ENCODE results near the gene ERLEC1.
"Not testable (repeated sequence)": the region's sequence is repeated elsewhere in the genome, so short reads cannot be mapped to it uniquely, and the experiment has no call there.

The ERLEC1 gene

GRCh38 chr2:53829980-53830290 lies 43.1 kb downstream of the ERLEC1 start:
- DNase-seq, result not testable (repeated sequence)

- DNase-seq, result no peak
These were observed 53.7 kb downstream of the ERLEC1 start for GRCh38 chr2:53840580-53840979.

- not testable (repeated sequence) for DNase-seq
These were observed 54.8 kb downstream of the ERLEC1 start for GRCh38 chr2:53841651-53842050.

- no peak for DNase-seq
These were observed 56.0 kb downstream of the ERLEC1 start for GRCh38 chr2:53842891-53843290.

- DNase-seq, result no peak
These were observed 56.8 kb downstream of the ERLEC1 start for GRCh38 chr2:53843595-53843994.

GRCh38 chr2:53848062-53848461 lies 61.2 kb downstream of the ERLEC1 start:
- DNase-seq, result no peak

GRCh38 chr2:53851052-53851757 lies 64.4 kb downstream of the ERLEC1 start:
- DNase-seq, result not testable (repeated sequence)

- no peak for DNase-seq
These were observed 65.7 kb downstream of the ERLEC1 start for GRCh38 chr2:53852532-53852931.

- no peak for DNase-seq
These were observed 67.8 kb downstream of the ERLEC1 start for GRCh38 chr2:53854678-53855077.

GRCh38 chr2:53856272-53856671 lies 69.4 kb downstream of the ERLEC1 start:
- no peak for DNase-seq

GRCh38 chr2:53859206-53860181 lies 72.7 kb downstream of the ERLEC1 start, which contains the start of gene GPR75:
GPR75 (minus strand) TSS chr2:53859967; CDS start chr2:53854756, 5,211 bp downstream.
- DNase-seq, result peak; percentile 14

GRCh38 chr2:53861824-53862223 lies 75.0 kb downstream of the ERLEC1 start:
- DNase-seq, result no peak

GRCh38 chr2:53863538-53864227 lies 76.8 kb downstream of the ERLEC1 start:
- DNase-seq, result peak; percentile 8

GRCh38 chr2:53865264-53865663 lies 78.4 kb downstream of the ERLEC1 start:
- no peak for DNase-seq

- no peak for DNase-seq
These were observed 79.1 kb downstream of the ERLEC1 start for GRCh38 chr2:53865962-53866361.

- no peak for DNase-seq
These were observed 80.3 kb downstream of the ERLEC1 start for GRCh38 chr2:53867169-53867568.

- no peak for DNase-seq
These were observed 80.9 kb downstream of the ERLEC1 start for GRCh38 chr2:53867773-53868172.
